AG09319 (cell line): ENCODE measurements around the gene SOX15.
A peak's percentile ranks its signal among the peaks of the same experiment; 100 is the strongest.

Experiments
- DNase-seq: peaks from one replicate; pipeline ENCODE4 v3.0.0-alpha.2; 2010; ENCODE audit warnings: low read depth; ENCODE audit errors: extremely low read depth
- CTCF ChIP-seq: IDR thresholded peaks from 2 replicates; pipeline ENCODE4 v1.5.1; 2011; ENCODE audit warnings: low read depth, mild to moderate bottlenecking, inconsistent platforms, low read length, moderate library complexity

SOX15 gene

GRCh38 chr17:7552621-7553051 lies 37.3 kb downstream of the SOX15 start:
- no peak for DNase-seq
- TF ChIP-seq CTCF = no peak

GRCh38 chr17:7551396-7551795 lies 38.5 kb downstream of the SOX15 start:
- no peak for TF ChIP-seq CTCF
- no peak for DNase-seq

GRCh38 chr17:7550344-7550743 lies 39.5 kb downstream of the SOX15 start:
- no peak for DNase-seq
- TF ChIP-seq CTCF = no peak

GRCh38 chr17:7549401-7550055 lies 40.4 kb downstream of the SOX15 start:
- no peak for TF ChIP-seq CTCF
- no peak for DNase-seq

- no peak for DNase-seq
- TF ChIP-seq CTCF = peak; percentile 22
Measured at GRCh38 chr17:7548585-7549400, 41.1 kb downstream of the SOX15 start, which contains the start of gene TNFSF12. Gene TNFSF12 (plus strand): TSS chr17:7549058. CDS start chr17:7549154, 96 bp downstream.

GRCh38 chr17:7544911-7545310 lies 45.0 kb downstream of the SOX15 start:
- no peak for DNase-seq
- TF ChIP-seq CTCF = no peak

- no peak for TF ChIP-seq CTCF
- DNase-seq = no peak
Measured at GRCh38 chr17:7541074-7541621, 48.7 kb downstream of the SOX15 start.
